HAP-1 (cell line): ENCODE measurements around the gene DNAH3.

Source experiments
- DNase-seq, 2 experiments: peaks; one replicate each; pipeline ENCODE4 v3.0.0-alpha.2; 2016 to 2020; ENCODE audit warnings: low spot score in 2 of 2
- H3K27me3 ChIP-seq: fragments of 250-450 bp; sonication (Bioruptor Pico); 2 replicates; pipeline ENCODE4 v1.5.1; 2020; ENCODE audit warnings: low read depth, mild to moderate bottlenecking, moderate library complexity
- H3K36me3 ChIP-seq: fragments of 250-450 bp; sonication (Bioruptor Pico); replicated peaks from 2 replicates; pipeline ENCODE4 v1.5.1; 2020; ENCODE audit warnings: mild to moderate bottlenecking
- H3K4me1 ChIP-seq: fragments of 250-450 bp; sonication (Bioruptor Pico); 2 replicates; pipeline ENCODE4 v1.5.1; 2020; ENCODE audit warnings: mild to moderate bottlenecking
- H3K4me3 ChIP-seq: fragments of 250-450 bp; sonication (Bioruptor Pico); 2 replicates; pipeline ENCODE4 v1.5.1; 2020; ENCODE audit warnings: mild to moderate bottlenecking, moderate library complexity
- H3K9me3 ChIP-seq: fragments of 250-450 bp; sonication (Bioruptor Pico); 2 replicates; pipeline ENCODE4 v1.5.1; 2020; ENCODE audit warnings: mild to moderate bottlenecking, moderate library complexity
- in situ Hi-C: fragments of 300-500 bp; cut with MboI; formaldehyde crosslinking; loops from 3 replicates; pipeline ENCODE4 v1.14.3; 2020; ENCODE audit warnings: low sequenced_read_pairs, inconsistent platforms, mixed read lengths

Gene DNAH3

GRCh38 chr16:21092951-21093350 is 57.7 kb downstream of the DNAH3 start:
- in situ Hi-C loops, result no loop called here
- Histone ChIP-seq H3K36me3 (no peaks in the 10 kb centered on the region), H3K4me1 (no peaks in the 10 kb centered on the region), H3K9me3 (no peaks in the 10 kb centered on the region), H3K27me3 (peaks cover 3% of the 10 kb centered on the region; the same call in 1 of the 2 replicates), H3K4me3 (no peak overlapping the region)
- DNase-seq, result no peak

GRCh38 chr16:21088646-21089538 is 61.8 kb downstream of the DNAH3 start:
- in situ Hi-C loops, result no loop called here
- no peaks in the 10 kb centered on the region for H3K36me3 ChIP-seq
- no peak overlapping the region for H3K4me3 ChIP-seq
- H3K4me1 ChIP-seq, result no peaks in the 10 kb centered on the region
- H3K27me3 ChIP-seq, result peaks cover 3% of the 10 kb centered on the region; the same call in 1 of the 2 replicates
- peak in 1 of 2 experiments; percentile 4 for DNase-seq
- H3K9me3 ChIP-seq, result no peaks in the 10 kb centered on the region

GRCh38 chr16:21088143-21088542 is 62.5 kb downstream of the DNAH3 start:
- in situ Hi-C loops, result no loop called here
- no peaks in the 10 kb centered on the region for H3K9me3 ChIP-seq
- no peaks in the 10 kb centered on the region for H3K27me3 ChIP-seq
- no peak overlapping the region for H3K4me3 ChIP-seq
- DNase-seq, result no peak
- H3K36me3 ChIP-seq, result no peaks in the 10 kb centered on the region
- H3K4me1 ChIP-seq, result no peaks in the 10 kb centered on the region

- no peak overlapping the region for H3K4me3 ChIP-seq
- in situ Hi-C loops, result loop anchor here (5.0 kb wide), 1 partner anchor 237 kb away; no protein-coding TSS in a partner anchor
- no peaks in the 10 kb centered on the region for H3K9me3 ChIP-seq
- H3K36me3 ChIP-seq, result no peaks in the 10 kb centered on the region
- H3K4me1 ChIP-seq, result no peaks in the 10 kb centered on the region
- no peaks in the 10 kb centered on the region for H3K27me3 ChIP-seq
- no peak for DNase-seq
Observed at GRCh38 chr16:21084631-21085225, 65.9 kb downstream of the DNAH3 start.

- H3K27me3 ChIP-seq, result no peaks in the 10 kb centered on the region
Observed at GRCh38 chr16:21083729-21084268, 66.8 kb downstream of the DNAH3 start.

GRCh38 chr16:21081329-21081728 is 69.3 kb downstream of the DNAH3 start:
- Histone ChIP-seq H3K27me3 (no peaks in the 10 kb centered on the region), H3K4me1 (no peaks in the 10 kb centered on the region; the same call in 1 of the 2 replicates), H3K36me3 (no peaks in the 10 kb centered on the region), H3K4me3 (no peak overlapping the region), H3K9me3 (no peaks in the 10 kb centered on the region; the same call in 1 of the 2 replicates)
- in situ Hi-C loops, result loop anchor here (5.0 kb wide), 1 partner anchor 234 kb away; no protein-coding TSS in a partner anchor
- no peak for DNase-seq

More at GRCh38 chr16:21083729-21084268, 66.8 kb downstream of the DNAH3 start:
- Histone ChIP-seq H3K36me3 (no peaks in the 10 kb centered on the region), H3K4me1 (no peaks in the 10 kb centered on the region), H3K9me3 (no peaks in the 10 kb centered on the region), H3K4me3 (no peak overlapping the region)
- in situ Hi-C loops, result loop anchor here (5.0 kb wide), 1 partner anchor 236 kb away; no protein-coding TSS in a partner anchor
- peak; percentile 42 to 83 for DNase-seq

- in situ Hi-C loops, result no loop called here
- no peak for DNase-seq
- Histone ChIP-seq H3K36me3 (no peaks in the 10 kb centered on the region), H3K27me3 (no peaks in the 10 kb centered on the region), H3K9me3 (no peaks in the 10 kb centered on the region; the same call in 1 of the 2 replicates), H3K4me3 (no peak overlapping the region), H3K4me1 (no peaks in the 10 kb centered on the region; the same call in 1 of the 2 replicates)
Observed at GRCh38 chr16:21078563-21078962, 72.1 kb downstream of the DNAH3 start.

- no peak for DNase-seq
- H3K9me3 ChIP-seq, result no peaks in the 10 kb centered on the region; the same call in 1 of the 2 replicates
- no peak overlapping the region for H3K4me3 ChIP-seq
- in situ Hi-C loops, result no loop called here
- H3K4me1 ChIP-seq, result no peaks in the 10 kb centered on the region; the same call in 1 of the 2 replicates
- H3K27me3 ChIP-seq, result no peaks in the 10 kb centered on the region
- H3K36me3 ChIP-seq, result no peaks in the 10 kb centered on the region
Observed at GRCh38 chr16:21076186-21076883, 74.3 kb downstream of the DNAH3 start.

GRCh38 chr16:21075252-21075651 is 75.4 kb downstream of the DNAH3 start:
- no peaks in the 10 kb centered on the region for H3K36me3 ChIP-seq
- H3K4me3 ChIP-seq, result no peak overlapping the region
- in situ Hi-C loops, result no loop called here
- no peaks in the 10 kb centered on the region; the same call in 1 of the 2 replicates for H3K4me1 ChIP-seq
- DNase-seq, result no peak
- no peaks in the 10 kb centered on the region for H3K27me3 ChIP-seq
- no peaks in the 10 kb centered on the region; the same call in 1 of the 2 replicates for H3K9me3 ChIP-seq

GRCh38 chr16:21072976-21073375 is 77.7 kb downstream of the DNAH3 start:
- in situ Hi-C loops, result no loop called here
- no peak for DNase-seq
- Histone ChIP-seq H3K4me3 (no peak overlapping the region), H3K36me3 (no peaks in the 10 kb centered on the region), H3K4me1 (no peaks in the 10 kb centered on the region; the same call in 1 of the 2 replicates), H3K27me3 (no peaks in the 10 kb centered on the region), H3K9me3 (no peaks in the 10 kb centered on the region; the same call in 1 of the 2 replicates)

- Histone ChIP-seq H3K4me1 (no peaks in the 10 kb centered on the region; the same call in 1 of the 2 replicates), H3K36me3 (no peaks in the 10 kb centered on the region), H3K9me3 (no peaks in the 10 kb centered on the region; the same call in 1 of the 2 replicates), H3K4me3 (no peak overlapping the region), H3K27me3 (no peaks in the 10 kb centered on the region)
- no peak for DNase-seq
- in situ Hi-C loops, result no loop called here
Observed at GRCh38 chr16:21071741-21072140, 78.9 kb downstream of the DNAH3 start.

GRCh38 chr16:21070564-21070963 is 80.1 kb downstream of the DNAH3 start:
- no peak overlapping the region for H3K4me3 ChIP-seq
- H3K9me3 ChIP-seq, result no peaks in the 10 kb centered on the region
- in situ Hi-C loops, result no loop called here
- H3K4me1 ChIP-seq, result no peaks in the 10 kb centered on the region
- no peak for DNase-seq
- H3K27me3 ChIP-seq, result no peaks in the 10 kb centered on the region
- H3K36me3 ChIP-seq, result no peaks in the 10 kb centered on the region

GRCh38 chr16:21069986-21070385 is 80.7 kb downstream of the DNAH3 start:
- Histone ChIP-seq H3K9me3 (no peaks in the 10 kb centered on the region), H3K4me1 (no peaks in the 10 kb centered on the region), H3K4me3 (no peak overlapping the region), H3K27me3 (no peaks in the 10 kb centered on the region), H3K36me3 (no peaks in the 10 kb centered on the region)
- in situ Hi-C loops, result no loop called here
- no peak for DNase-seq
